GM19395 (cell line): ENCODE data around the gene TOMM6.

Experiments used
- ATAC-seq: cut with Tn5 transposase; IDR thresholded peaks from one replicate; pipeline ENCODE4 v1.9.1; 2021; ENCODE audit warnings: mild to moderate bottlenecking, moderate library complexity; ENCODE audit not compliant: unreplicated experiment

TOMM6 gene

DNA sequence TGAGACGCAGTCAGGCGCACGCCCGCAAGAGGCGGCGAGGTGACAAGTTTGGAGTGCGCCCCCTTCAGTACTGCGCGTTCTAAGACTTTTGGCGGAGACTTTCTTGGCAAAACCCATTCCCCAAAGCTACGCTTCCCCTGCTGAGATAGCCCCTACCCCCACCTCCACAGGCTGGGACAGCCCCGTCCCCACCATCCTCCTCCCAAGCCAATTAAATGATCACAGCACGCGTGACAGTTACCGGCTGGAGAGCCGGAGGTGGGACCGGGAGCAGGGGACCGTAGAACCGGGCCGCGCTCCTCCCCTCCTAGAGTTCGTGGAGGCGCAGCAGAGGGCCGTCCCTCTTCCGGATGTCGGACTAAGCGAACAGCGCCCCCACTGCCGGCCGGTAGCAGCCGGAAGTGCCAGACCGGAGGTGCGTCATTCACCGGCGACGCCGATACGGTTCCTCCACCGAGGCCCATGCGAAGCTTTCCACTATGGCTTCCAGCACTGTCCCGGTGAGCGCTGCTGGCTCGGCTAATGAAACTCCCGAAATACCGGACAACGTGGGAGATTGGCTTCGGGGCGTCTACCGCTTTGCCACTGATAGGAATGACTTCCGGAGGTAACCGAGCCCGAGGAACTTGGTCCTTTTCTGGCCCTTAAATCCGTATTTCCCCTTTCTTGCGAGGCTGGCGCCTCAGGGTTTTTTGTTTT, at the start of gene TOMM6:
TOMM6 (plus strand) TSS at position 476 of the 699 bp plus-strand sequence; CDS start at position 480, 4 bp downstream.
- peak; percentile 83 for ATAC-seq

- no peak for ATAC-seq
These were observed 48.5 kb upstream of the TOMM6 start for GRCh38 chr6:41739041-41739440.

- no peak for ATAC-seq
These were observed 46.9 kb upstream of the TOMM6 start for GRCh38 chr6:41740366-41741162.

DNA sequence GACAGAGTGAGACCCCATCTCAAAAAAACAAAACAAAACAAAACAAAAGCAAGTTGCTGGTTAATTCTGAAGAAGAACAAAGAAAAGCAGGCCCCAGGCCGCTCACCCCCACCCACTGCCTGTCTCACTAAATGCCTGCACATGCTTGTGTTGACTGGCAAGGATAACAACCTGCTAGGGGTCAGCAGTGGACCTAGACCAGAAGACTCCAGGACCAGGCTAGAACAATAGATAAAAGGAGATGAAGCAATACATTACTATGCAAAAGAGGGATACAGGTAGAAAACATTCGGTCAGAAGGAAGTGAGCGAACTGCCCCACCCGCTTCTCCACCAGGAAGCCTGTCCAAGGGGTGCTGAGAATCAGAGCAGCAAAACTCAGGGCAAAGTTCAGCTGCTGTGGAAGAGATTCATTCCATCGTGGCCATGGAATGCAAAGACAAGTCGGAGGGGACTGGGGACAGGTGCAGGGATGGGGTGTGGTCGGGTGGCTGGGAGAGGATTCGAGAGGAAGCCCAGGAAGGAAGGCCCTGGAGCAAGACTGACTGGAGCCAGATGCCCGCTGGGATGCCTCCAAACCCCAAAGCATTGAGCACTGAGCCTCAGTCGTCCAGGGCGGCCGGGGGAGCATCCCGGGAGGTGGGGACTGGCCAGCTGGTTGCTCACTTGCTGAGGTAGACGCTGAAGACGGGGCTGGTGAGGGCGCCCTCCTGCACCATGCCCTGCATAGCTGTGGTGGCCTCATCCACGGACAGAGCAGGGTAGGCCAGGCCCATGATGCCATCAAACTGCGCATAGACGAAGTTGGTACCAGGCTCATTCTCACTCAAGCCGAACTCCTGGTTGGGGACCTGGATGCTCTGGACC, 45.6 kb upstream of the TOMM6 start:
- ATAC-seq: no peak

DNA sequence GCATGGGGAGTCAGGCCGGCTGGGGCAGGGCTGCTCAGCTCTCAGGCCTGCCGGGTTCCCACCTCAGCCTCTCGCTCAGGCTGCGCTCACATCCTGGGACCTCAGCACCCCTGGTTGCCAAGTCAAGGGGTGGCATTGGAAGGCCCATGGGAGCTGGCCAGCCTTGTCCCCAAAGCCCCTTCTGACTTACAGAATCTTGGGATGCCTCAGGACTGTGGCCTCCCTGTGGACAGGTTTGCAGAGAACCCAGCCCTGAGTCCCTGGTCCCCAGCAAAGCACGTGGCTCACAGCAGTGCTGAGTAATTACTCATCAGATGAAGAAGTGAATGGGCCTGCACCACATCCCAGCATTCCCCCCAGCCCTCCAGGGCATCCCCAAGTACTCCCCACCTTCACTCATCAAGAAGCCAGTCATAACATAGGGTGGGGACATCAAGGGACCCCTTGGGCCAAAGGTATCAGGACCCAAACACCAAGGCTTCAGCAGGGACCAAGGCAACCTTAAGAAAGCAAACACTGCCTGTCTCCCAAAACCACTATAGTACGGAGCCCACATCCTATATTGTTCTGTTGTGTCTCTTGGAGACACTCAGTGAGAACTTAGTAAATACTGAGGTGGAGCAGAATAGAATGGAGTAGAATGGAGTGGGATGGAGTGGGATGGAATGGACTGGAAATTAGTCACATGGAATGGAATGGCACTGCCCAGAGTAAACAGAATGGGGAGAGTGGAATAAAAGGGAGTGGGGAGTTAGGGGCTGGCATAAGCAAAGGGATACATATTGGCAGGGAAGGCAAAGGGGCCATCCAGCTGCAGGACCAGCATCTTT, 43.9 kb upstream of the TOMM6 start:
- no peak for ATAC-seq

- ATAC-seq: no peak
These were observed 43.2 kb upstream of the TOMM6 start for GRCh38 chr6:41744236-41744787.

- ATAC-seq: no peak
These were observed 41.4 kb upstream of the TOMM6 start for GRCh38 chr6:41746107-41746506.

DNA sequence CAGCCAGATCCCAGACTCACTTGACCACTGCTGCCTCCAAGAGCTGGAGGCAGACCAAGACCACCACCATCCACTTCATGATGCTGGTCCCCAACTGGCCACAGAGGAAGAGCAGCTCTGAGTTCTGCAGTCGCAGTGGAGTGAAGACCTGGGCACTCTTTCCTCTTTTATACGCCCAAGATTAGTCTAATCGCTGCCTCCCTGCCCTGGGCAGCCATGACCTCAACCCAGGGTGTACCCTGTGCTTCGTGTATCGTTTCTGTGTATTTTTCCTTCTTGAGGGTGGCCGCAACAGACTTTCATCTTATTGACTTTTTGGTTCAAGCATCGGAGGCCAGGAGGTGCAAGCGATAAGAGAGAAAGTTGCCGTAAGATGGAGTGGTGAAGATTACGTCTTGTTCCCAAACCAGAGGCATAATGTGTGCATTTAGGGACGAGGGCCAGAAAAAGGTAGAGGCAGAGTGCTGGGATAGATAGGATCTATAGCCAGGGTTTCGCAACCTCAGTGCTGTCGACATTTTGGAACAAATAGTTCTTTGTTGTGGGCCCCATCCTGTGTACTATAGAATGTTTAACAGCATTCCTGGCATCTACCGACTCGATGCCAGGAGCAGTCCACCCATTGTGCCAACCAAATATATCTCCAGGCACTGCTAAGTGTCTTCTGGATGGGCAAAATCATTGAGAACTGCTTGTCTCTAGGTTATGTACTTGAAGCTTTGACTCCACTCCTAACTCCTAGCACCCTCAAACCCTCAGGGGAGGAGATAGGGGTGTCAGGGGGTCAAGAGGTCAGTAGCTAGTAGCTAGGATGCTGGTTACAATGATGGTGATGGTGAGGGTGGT, 40.0 kb upstream of the TOMM6 start, which contains the start of gene PGC:
PGC (minus strand) TSS at position 142 of the 846 bp plus-strand sequence; CDS start at position 79, 63 bp downstream.
- no peak for ATAC-seq

DNA sequence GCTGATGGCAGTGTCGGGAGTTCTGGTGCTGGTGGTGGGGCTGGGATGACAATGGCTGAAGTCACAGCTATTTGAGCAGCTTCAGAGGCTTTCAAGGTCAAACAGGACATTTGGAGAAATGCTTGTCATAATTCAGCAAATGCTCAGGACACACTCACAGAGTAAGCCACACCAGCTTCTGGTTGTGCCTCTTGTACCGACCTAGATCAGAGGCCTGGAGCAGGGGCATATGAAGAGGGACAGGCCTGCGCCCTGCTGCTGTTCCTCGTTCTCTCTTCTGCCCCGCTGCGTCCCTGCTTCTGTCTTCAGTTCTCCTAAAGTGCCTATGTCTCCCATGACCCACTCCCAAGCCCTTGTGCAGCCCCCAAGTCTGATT, 39.4 kb upstream of the TOMM6 start:
- ATAC-seq: no peak

DNA sequence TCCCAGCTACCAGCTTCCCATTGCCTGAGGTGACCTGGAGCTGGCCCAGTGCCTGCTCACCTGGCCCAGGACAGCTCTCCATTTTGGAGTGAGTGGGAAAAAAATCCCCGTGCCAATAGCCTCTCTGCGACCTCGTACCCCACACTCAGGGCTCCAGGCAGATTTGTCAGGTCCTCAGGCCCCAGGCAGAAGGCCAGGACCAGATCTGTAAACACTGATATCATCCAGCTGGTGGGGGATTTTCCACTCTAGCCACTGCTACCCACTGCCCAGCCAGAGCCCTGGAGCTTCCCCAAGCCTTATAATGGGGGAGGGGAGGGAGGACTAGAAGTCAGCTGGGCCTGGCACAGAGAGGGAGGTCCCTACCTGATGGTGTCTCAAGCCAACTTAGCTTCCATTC, 39.0 kb upstream of the TOMM6 start:
- ATAC-seq: no peak

DNA sequence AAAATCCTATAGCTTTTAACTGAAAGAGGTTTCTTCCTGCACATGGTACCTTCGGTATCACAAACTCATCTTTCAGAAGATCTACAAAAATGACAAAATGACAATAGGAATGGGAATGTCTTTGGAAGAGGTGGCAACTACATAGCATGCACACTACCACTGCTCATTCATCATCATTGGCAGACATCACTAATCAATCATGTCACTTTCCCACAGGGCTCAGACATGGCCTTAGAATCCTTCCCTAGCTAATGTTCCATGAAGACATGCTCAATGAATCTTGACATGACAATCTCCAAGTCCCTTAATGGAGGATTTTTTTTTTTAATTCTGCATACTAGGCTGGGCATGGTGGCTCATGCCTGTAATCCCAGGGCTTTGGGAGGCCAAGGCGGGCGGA, 37.1 kb upstream of the TOMM6 start:
- no peak for ATAC-seq

GRCh38 chr6:41755895-41756294, 31.6 kb upstream of the TOMM6 start:
- ATAC-seq: no peak

- ATAC-seq: no peak
These were observed 31.1 kb upstream of the TOMM6 start for GRCh38 chr6:41756354-41756753.

DNA sequence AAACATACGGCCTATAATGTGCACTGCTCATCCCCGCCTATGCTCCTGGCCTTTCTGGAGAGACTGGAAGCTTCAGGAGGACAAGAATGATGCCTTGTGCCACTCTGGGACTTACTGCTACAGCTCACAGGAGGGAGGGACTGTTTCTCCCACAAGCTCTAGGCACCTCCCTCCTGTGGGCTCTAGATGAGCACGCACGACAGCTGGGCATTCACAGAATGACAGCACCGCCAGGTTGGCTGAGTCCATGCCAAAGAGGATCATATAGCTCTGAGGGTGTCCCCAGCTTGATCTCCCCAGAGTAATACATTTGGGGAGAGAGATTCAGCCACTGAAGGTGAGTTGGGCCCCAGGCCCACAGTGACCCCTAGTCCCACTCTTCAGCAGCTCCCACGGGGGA, 30.2 kb upstream of the TOMM6 start:
- no peak for ATAC-seq

GRCh38 chr6:41757931-41758640, 29.4 kb upstream of the TOMM6 start:
- ATAC-seq: no peak

DNA sequence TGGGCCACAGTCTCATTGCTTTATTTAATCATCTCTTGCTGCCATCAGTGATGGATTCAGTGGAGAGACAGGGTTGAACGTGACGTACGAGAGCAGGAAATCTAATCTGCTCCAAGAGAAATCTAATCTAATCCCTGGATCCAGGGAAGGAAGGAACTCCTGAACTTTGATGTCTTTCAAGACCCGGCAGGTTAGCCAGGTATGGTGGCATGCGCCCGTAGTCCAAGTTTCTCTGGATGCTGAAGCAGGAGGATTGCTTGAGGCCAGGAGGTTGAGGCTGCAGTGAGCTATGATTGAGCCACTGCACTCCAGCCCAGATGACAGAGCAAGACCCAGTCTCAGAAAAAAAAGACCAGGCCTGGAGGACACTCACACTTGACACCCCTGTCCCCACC, 28.9 kb upstream of the TOMM6 start:
- ATAC-seq: no peak

GRCh38 chr6:41759106-41759904, 28.2 kb upstream of the TOMM6 start:
- no peak for ATAC-seq
